Astrocyte (in vitro differentiated cells and primary cell): Measurements from ENCODE around the gene ARL15.

Experiments
- CTCF ChIP-seq: IDR thresholded peaks from 2 replicates; pipeline ENCODE4 v1.5.1; 2011; ENCODE audit warnings: low read depth, mild to moderate bottlenecking, inconsistent platforms, low read length, moderate library complexity; ENCODE audit not compliant: insufficient read depth
- EZH2 ChIP-seq: IDR thresholded peaks from 2 replicates; pipeline ENCODE4 v1.6.1; 2012; ENCODE audit warnings: mild to moderate bottlenecking, low read length, inconsistent platforms; ENCODE audit not compliant: insufficient read depth

DNA sequence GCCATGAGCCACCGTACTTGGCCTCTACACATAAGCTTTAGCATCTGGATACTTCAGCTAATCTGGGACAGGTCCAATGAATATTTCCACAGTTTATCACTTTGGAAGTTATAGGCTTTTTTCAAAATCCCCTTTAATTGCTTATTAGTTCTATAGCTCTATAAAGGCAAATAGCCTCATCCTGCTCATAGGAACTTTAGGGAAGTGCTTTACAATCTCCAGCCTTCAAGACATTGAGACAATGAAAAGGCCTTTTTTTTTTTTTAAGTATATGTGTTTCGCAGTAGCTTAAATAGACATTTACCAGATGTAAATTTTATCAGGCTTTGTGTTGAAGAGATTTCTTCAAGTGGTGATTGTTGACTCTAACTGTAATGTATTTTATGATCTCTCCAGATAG, 224.2 kb downstream of the ARL15 start:
- TF ChIP-seq CTCF (no peak), EZH2 (no peak)
